Right hindlimb (tissue), 1 donor: Measurements from ENCODE around the gene RRP36.
A peak's percentile ranks its signal among the peaks of the same experiment; 100 is the strongest.
"Not testable (repeated sequence)": the region's sequence is repeated elsewhere in the genome, so short reads cannot be mapped to it uniquely, and the experiment has no call there.

Source experiments
- DNase-seq: peaks from one replicate; pipeline ENCODE4 v3.0.0-alpha.2; 2018

RRP36 gene

DNA sequence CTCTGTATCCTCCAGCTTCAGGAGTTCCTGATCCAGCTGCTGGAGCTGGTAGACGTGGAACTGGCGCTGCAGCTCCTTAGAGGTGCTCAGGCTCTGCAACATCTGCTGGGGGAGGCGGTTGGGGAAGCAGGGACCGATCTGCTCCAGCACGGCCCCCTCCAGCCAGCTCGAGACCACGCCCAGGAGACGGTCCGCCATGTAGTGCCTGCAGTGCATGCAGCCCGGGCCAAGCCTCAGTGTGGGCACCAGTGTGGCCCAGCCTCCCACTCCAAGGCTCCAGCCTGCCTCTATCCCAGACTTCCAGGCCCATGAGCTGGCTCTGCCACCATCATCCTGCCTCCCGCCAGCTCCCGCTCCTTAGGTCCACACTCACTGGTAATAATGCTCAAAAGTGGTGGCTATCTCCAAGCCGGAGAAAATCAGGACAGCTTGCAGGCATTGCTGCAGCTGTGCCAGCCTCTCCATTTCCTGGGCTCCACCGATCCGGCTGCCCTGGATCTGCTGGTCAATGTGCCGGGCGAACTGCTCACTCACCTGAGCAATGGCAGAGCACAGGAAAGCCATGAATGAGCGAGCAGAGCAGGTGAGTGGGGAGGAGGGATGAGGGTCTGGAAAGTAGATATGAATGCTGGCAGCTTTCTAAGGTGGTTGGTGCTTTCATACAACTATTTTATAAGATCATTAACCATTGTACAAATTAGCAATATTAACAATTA lies 19.3 kb downstream of the RRP36 start:
- DNase-seq: no peak

DNA sequence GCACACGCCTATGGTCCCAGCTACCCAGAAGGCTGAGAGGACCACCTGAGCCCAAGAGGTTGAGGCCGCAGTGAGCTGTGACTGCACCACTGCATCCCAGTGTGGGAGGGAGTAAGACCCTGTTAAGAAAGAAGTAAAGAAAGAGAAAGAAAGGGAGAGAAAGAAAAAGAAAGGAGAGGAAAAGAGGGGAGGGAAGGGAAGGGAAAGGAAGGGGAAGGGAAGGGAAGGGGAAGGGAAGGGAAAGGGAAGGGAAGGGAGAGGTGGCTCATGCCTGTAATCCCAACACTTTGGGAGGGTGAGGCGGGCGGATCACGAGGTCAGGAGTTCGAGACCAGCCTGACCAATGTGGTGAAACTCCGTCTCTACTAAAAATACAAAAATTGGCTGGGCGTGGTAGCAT lies 20.1 kb downstream of the RRP36 start:
- not testable (repeated sequence) for DNase-seq

DNA sequence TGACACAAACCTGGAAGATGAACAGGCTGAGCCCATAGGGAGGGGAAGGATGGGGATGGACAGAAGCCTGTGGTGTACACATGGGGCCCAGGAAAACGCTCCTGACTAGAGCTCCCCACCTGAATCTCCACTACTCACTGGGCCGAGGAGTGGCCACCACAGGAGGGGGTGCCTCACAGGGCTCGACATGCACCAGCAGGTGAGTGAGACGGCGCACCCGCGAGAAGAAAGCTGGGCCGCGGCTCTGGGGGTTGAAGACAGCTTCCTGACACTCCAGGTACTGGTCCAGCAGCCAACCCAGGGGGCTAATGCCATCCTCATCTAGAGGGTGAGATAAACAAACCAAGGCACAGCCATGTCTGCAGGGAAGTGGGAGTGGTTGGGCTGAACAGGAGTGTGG lies 21.9 kb downstream of the RRP36 start:
- no peak for DNase-seq

DNA sequence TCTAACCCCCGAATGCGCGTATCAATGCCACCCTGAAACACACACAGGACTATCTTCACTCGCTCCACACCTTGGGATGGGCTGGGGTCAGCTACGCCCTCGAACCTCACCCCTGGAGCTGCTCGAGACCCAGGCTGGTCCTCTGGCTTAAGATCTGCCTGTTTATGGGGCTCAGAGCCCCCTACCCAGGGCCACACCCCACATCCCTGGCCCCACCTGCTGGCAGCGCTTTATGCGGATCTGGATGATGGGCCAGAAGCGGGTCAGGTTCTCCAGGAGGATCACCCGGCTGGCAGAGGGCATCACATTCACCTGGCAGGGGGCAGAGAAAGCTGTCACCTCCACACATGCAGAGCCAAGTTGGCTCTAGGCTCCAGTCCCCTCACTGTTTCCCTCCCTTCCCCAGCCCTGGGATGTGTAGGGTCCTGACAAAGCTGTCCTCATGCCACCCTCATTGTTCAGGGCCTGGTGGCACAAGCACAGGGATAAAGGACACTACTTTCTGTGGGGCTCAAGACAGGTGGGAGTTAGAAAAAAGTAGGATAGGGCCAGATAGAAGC lies 24.0 kb downstream of the RRP36 start:
- no peak for DNase-seq

DNA sequence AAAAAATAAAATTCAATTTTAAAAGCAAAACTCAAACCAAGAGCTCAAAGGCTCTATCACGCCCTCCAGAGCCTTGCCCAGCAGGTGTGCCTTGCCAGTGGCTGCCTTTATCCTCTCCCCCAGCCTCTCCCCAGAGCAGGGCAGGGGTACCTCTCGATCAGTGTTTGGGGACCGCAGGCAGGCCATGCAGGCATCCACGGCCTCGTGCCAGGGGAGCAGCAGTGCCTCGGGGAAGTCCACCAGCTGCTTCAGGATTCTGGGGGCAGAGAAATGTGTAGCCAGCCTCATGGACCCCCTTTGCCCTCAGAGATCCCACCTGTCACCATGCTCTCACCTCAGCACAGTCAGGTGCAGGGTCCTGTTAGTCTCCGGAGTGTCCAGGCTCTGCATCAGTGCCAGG lies 26.6 kb downstream of the RRP36 start:
- DNase-seq: no peak

DNA sequence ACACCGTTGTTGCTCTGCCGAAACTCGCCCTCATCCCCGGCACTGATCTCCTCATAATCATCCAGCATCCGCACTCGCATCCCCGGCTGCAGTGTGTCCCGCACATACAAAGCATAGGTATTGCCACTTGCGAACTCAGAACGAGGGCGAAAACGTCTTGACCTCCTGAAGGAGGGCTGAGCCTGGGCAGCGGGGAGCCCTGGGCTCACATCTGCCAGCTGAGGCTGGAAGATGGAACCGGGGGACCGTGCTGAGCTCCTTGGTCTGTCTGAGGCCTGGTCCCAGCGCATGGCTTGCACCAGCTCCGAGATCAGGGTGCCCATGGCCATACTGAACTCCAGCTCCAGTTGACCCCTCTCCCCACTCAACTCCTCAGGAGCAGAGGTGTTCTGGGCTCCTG lies 29.6 kb downstream of the RRP36 start:
- DNase-seq: no peak

DNA sequence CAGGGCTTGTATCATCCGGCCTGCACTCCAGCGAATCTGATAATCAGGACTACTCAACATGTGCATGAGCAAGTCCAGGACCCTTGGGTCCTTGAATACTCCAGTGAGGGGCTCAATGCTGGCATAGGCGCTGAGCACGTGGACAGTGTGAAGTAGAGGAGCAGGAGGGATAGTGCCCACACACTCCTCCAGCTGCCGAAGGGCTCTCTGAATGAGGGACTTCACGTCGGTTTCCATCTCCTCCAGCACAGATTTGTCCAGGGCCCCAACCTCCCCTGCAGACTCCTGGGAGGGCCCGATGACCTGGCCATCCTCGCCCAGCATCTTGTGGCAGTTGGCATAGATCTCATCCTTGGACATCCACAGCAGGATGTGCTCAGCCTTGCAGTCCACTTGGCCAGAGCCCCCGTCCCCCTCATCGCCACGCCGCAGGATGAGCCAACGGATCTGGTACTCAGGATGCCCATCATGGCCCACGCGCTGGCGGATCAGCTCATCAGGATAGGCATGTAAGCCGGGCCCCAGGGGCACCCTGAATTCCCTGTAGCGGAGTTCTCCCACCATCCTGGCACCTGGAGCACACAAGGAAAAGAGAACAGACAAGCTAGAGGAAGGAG lies 30.9 kb downstream of the RRP36 start:
- DNase-seq: no peak

DNA sequence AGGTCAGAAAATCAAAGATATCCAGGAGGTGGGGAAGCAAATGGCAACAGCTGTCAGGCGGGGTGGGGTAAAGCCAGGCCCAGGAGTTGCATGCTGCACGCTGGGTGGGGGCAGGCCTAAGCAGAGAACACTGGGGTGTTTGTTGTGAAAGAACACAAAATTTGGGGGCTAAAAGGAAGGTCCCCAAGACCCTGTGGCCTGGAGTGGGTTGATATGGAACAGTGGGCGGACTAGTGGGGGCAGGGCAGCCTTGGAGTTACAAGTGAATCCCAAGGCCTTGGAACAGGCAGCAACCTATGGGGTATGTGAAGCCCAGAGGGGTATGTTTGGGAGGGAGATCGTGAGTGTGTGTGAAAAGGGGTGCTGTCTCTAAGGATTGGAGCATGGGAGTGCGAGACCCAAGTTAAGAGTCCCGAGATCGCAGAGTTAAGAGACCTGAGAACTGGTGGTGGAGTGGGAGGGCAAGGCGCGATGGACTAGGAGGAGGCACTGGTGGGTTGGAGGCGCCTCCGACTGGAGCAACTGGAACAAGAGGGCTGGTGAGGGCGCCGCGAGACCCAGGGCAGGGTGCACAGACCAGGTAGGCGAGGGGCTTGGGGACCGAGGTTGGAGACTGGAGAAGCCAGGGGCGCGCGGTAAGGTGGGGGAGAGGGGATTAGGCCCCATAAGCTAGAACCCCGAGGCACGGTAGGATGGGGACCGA lies 31.6 kb downstream of the RRP36 start:
- peak; percentile 62 for DNase-seq

DNA sequence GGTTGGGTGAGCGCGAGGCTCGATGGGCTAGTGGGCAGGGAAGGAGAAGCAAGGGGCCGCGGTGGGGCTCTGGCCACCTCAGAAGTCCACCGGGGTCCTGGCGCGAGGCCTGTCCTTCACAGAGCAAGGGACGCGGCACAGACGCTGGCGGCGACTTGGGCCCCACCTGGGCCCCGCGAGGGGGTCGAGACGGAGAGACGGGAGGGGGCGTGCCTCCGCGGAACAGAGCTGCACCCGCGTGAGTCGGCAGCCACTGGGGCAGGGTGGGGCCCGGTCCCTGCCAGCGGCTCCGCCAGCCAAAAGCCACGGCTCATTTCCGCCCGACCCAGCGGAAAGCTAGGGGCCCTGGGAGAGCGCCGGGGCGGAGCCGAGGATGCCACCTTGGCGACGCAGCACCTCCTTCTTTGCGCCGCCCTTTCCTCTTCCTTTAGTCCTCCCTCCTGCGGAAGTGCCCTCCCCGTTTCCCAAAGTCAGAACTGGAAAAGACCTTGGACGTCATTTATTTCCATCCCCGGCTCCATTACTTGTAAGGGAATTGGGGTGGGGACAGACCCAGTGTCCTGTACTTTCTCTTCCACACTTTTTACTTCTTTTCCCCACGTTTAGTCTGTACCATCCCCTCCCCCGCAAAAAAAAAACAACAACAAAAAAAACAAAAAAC lies 32.3 kb downstream of the RRP36 start, which contains the start of gene CUL7:
TSS of gene CUL7 (minus strand) at position 307 of the 661 bp plus-strand sequence. CDS start 1,063 bp downstream, outside the sequence.
- DNase-seq: peak; percentile 97

DNA sequence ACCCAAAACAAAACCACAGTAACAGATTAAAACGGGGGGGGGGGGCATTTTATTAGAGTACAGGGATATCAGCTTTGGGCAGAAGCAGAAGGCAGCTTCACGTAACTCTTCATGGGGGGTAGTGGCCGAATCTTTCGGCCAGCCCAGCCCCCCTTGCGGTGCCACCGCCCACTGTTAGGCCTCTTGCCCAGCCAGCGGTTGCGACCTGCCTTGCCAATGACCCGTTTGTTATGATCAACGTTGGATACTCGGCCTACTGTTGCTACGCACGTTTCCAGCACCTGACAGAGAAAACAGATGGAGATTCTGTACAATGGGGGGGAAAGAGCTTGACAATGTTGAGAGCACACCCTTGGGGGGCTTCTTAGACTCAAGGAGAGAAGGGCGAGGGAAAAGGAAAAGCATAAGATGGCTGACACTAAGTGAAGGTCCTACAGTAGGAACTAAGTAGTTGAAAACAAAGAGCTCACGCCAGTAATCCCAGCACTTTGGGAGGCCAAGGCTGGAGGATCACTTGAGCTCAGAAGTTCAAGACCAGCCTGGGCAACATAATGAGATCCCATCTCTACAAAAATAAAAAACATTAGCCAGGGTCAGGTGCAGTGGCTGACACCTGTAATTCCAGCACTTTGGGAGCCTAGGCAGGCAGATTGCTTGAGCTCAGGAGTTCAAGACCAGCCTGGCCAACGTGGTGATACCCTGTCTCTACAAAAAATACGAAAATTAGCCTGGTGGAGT lies 33.0 kb downstream of the RRP36 start:
- no peak for DNase-seq

DNA sequence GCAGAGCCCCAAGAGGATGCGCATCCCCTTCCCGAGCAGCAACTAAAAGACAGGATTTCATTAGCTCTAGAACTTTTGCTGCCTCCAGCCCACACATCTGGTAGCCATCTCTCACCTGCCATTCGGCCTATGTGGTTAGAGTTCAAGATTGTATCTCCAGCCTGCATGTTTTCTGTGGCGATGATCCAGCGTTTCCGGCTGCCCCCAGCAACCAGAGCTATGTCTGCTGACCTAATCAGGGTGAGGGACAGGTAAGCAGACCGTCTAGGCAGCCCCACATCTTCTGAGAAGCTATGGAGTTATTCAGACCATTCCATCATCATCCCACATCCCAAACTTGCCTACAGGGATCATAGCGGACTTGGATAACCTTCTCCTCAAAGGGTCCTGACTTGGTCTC lies 34.5 kb downstream of the RRP36 start:
- peak; percentile 18 for DNase-seq

DNA sequence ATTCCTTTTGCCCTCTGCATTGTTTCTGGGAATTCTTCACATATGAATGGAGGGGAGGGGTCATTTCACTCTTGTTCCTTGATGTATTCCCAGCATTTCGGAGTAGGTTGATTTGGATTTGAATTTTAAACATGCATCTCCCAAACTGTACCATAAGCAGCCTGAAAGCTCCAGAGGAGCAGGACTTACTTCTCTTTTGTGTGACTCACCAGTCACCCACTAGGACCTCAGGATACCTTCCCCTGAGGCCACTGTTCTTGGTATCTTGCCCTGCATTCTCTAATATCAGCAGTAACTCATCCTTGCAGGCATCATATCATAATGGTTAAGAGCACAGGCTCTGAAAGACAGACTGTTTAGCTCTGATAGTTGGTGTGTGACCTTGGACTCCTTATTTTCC lies 37.1 kb downstream of the RRP36 start:
- DNase-seq: peak; percentile 5

DNA sequence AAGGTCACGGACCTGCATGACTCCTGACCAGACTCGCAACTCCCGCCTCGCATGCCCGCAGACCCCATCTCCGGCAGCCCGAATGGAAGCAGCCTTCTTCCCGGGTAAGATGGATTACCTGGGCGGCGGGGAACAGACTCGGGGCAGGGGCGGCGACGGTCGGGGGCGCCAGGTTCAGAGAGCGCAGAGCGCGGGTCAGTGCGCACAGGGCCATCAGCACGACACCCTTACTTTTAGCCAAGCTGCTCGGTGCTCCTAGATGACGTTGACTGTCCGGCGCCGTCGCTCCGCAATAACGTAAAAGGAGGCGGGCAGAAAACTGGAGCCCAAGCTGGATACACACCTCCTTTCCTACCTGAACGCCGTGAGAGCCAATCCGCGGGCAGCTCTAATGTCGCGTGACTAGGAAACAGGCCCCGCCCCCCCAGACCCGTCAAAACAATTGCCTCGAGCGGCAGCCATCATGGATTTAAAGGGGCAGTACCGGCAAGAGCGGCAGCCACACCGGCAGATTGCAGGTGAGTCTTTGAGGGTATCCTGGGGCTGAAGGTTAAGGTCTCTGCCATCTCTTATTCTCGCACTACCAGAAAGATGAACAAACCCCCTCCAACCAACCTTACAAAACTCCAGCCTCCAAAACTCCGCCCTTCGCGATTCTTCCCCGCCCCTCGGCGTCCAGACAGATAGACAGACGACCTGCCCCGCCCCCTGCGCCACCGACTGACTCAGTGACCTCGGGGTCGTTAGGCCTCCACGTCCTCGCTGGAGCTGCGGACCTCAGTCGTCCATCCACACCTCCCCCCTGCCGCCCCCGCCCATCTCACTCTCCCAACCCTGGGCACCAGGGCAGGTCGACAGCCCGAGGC lies 38.0 kb downstream of the RRP36 start, which contains the start of the genes KLC4 and MRPL2:
TSS of gene KLC4 (plus strand) at position 464 of the 866 bp plus-strand sequence. CDS start 1,705 bp downstream, outside the sequence.
TSS of gene MRPL2 (minus strand) at position 267 of the 866 bp plus-strand sequence. CDS start at position 214, 53 bp downstream.
- DNase-seq: peak; percentile 100

DNA sequence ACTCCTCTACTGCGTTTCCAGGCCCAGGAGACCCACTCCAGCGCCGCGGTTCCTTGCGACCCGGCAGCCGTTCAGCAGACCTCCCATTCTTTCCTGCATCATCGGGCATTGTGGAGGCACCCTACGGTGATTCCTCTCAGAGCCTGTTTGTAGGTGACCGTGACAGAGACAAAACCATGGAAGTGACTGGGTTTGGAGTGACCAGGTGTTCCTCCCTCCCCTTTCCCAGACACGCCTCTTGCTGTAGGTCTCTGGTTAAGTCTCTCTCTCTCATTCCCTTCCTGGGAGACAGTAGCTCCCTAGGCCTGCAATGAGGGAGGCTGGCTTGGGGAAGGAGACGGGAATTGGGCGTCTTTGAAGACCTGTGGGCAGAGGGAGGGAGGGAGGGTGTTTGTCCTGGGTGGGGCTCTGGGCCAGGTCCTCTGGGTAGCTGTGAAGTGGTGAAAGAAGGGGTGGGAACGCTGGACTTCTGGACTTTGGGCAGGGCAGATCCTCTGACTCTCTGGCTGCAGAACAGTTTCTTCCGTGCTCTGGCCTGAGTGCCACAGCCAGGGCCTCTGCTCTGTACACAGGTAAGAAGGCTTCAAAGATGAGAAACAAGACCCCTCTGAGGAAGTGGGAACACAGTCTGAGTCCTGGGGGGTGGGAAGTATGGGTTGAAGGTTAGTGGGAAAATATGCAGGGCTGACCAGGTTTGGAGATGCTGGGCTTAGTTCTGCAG lies 38.8 kb downstream of the RRP36 start:
- DNase-seq: no peak

DNA sequence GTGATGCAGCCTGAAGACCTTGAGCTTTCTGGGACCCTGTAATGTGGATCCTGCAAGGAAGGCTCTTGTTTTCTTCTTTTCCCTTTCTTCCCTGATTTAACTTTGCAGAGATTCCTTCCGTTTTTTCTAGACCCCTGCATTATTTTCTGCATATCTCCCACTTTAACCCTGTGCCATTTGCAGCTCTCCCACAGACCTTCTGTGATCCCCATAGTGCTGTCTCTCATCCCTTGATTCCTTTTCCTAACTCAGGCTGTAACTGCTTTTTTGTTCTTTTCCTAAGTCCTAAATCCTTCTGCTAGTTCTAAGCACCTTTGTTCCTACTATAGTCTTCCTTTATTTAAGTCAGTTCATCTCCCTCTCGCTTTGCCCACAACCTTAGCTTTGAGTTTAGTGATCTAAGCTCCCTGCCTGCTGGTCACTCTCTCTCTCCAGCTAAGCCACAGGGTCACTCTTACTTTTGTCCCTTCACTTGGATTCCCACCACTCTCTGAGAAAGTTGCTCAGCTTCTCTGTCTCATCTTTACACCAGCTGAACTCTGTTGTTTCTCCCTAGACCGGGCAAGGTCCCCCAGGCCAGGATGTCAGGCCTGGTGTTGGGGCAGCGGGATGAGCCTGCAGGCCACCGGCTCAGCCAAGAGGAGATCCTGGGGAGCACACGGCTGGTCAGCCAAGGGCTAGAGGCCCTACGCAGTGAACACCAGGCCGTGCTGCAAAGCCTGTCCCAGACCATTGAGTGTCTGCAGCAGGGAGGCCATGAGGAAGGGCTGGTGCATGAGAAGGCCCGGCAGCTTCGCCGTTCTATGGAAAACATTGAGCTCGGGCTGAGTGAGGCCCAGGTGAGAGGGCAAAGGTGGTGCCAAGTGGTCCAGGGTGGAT lies 39.6 kb downstream of the RRP36 start:
- DNase-seq: no peak

DNA sequence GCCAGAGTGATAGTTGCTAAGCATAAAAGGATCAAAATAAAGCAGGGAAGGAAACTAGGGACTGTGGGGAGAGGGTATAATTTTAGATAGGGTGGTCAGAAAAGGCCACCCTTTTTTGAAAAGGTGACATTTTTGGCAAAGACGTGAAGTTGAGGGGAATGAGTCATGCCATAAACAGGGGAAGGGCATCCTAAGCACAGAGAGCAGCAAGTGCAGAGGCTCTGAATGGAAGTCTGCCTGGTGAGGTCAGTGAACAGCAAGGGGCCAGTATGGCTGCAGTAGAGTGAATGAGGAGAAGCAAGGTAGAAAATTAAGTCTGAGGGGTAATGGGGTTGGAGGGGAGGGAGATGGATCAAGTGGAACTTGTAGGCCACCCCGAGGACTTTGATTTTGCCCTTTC lies 40.4 kb downstream of the RRP36 start:
- DNase-seq: no peak

DNA sequence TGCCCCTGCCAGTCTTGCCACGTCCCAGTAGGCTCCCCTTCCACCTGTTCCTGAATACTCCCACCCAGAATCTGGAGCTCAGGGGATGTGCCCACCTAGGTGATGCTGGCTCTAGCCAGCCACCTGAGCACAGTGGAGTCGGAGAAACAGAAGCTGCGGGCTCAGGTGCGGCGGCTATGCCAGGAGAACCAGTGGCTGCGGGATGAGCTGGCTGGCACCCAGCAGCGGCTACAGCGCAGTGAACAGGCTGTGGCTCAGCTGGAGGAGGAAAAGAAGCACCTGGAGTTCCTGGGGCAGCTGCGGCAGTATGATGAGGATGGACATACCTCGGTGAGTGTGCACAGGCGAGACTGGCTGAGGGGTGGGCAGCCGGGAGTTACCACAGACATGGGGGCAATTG lies 41.4 kb downstream of the RRP36 start:
- no peak for DNase-seq

DNA sequence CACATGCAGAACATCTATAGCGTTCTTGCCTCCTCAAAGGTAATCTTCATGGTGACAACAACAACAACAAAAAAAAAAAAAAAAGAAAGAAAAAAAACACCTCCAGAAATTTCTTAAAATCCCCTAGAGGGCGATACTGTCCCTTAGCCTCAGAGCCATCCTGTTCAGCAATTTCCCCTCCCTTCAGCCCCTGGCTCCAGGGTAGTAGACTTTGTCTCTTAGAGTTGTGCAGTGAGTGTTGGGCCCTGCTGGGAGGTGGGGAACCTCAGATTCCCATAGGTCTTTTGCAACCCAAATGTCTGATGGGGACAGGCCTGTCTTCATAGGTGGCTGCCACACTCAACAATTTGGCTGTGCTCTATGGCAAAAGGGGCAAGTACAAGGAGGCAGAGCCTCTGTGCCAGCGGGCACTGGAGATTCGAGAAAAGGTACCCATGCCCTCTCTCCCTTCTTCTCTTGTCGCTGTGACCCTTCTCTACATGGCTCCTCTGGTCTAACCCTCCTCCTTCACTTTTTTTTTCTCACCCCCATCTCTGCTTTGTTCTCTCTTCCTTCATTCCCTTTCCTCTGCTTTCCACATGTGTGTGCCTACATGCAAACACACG lies 48.7 kb downstream of the RRP36 start:
- no peak for DNase-seq
